Activated CD4-positive, alpha-beta memory T cell treated with anti-CD3 and anti-CD28 coated beads, Interleukin-2, amount 10 ng/mL, durations not matched to agents 7 days and 5 days (primary cell): Measurements from ENCODE around the gene GTF3A. TPM values are rescaled to one million over a fixed set of nuclear protein-coding genes. Genes with fewer than 3 reads are reported as not detected.
A peak's percentile ranks its signal among the peaks of the same experiment; 100 is the strongest.

Experiments
- CTCF ChIA-PET: fragments of 350-600 bp; sonication (Branson Sonifier 250); formaldehyde crosslinking; loops from one replicate; lab custom pipeline; 2021; ENCODE audit warnings: antibody characterized with exemption, inconsistent platforms; lab: Charles Lee
- POLR2A ChIA-PET: fragments of 350-600 bp; sonication (Branson Sonifier 250); formaldehyde crosslinking; loops from one replicate; lab custom pipeline; 2021; ENCODE audit warnings: antibody characterized with exemption; lab: Charles Lee
- DNase-seq: peaks from one replicate; pipeline ENCODE4 v3.0.0-alpha.2; 2020
- H3K27ac Mint-ChIP-seq: one replicate; pipeline ENCODE4 v1.8.0; 2021; ENCODE audit warnings: mild to moderate bottlenecking, mixed read lengths
- H3K27me3 Mint-ChIP-seq: one replicate; pipeline ENCODE4 v1.8.0; 2021; ENCODE audit warnings: mixed read lengths
- H3K36me3 Mint-ChIP-seq: one replicate; pipeline ENCODE4 v1.8.0; 2021; ENCODE audit warnings: low read depth, mixed read lengths
- H3K4me1 Mint-ChIP-seq: one replicate; pipeline ENCODE4 v1.8.0; 2021; ENCODE audit warnings: mixed read lengths
- H3K4me3 Mint-ChIP-seq: one replicate; pipeline ENCODE4 v1.8.0; 2021; ENCODE audit warnings: mild to moderate bottlenecking, mixed read lengths
- H3K9me3 Mint-ChIP-seq: one replicate; pipeline ENCODE4 v1.8.0; 2021; ENCODE audit warnings: mixed read lengths
- total RNA-seq, 2 experiments: library from RNA; stranded (reverse); gene quantifications; one replicate each; pipeline ENCODE4 v1.2.3, GENCODE V29; 2021

Gene GTF3A
- total RNA-seq, 2 experiments from 2014 or later: 187 to 189 TPM

DNA sequence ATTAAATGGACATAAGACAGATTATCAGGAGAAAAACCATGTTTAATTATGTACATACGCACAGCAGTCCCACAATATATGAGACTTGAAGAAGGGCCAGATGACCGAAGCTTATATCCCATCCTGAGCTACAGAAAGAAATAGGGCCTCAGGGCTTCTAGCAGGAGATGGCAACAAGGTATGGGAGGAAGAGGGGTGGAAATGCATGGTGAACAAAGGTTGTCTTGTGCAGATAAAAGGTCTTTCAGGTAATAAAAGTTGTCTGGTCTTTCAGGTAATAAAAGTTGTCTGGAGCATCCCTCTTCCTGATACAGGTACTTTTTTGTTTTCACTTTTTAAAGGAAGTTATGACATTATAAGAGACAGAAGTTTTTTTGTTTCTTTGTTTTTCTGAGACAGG is 15.4 kb upstream of the GTF3A start:
- POLR2A ChIA-PET: interaction anchor here (1.7 kb wide), 1 partner anchor 15 kb away, joined by 7 read pairs; the partner anchor contains the start of gene GTF3A
- no peak overlapping the region for H3K4me3 Mint-ChIP-seq
- DNase-seq: no peak

GRCh38 chr13:27411341-27411740 is 13.1 kb upstream of the GTF3A start:
- ChIA-PET POLR2A (interaction anchor here (1.3 kb wide), 1 partner anchor 15 kb away, joined by 3 read pairs; no protein-coding TSS in a partner anchor), CTCF (interaction anchor here (1.3 kb wide), 1 partner anchor 14 kb away, joined by 5 read pairs; no protein-coding TSS in a partner anchor)
- DNase-seq: no peak
- peaks cover 3% of the 10 kb centered on the region for H3K4me1 Mint-ChIP-seq
- H3K9me3 Mint-ChIP-seq: no peaks in the 10 kb centered on the region
- peaks cover 55% of the 10 kb centered on the region for H3K27me3 Mint-ChIP-seq
- H3K36me3 Mint-ChIP-seq: no peaks in the 10 kb centered on the region
- no peak overlapping the region for H3K27ac Mint-ChIP-seq
- H3K4me3 Mint-ChIP-seq: no peak overlapping the region

More for the DNA sequence above, 15.4 kb upstream of the GTF3A start:
- Mint-ChIP-seq H3K27me3 (peaks cover 43% of the 10 kb centered on the region), H3K9me3 (no peaks in the 10 kb centered on the region), H3K4me1 (peaks cover 5% of the 10 kb centered on the region), H3K27ac (no peak overlapping the region), H3K36me3 (no peaks in the 10 kb centered on the region)
- CTCF ChIA-PET: interaction anchor here (1.5 to 1.6 kb wide), 2 partner anchors 17 to 417 kb away, joined by 5 to 10 read pairs; no protein-coding TSS in a partner anchor

GRCh38 chr13:27415116-27415515 is 9.3 kb upstream of the GTF3A start:
- DNase-seq: no peak
- Mint-ChIP-seq H3K9me3 (no peaks in the 10 kb centered on the region), H3K27ac (no peak overlapping the region), H3K36me3 (no peaks in the 10 kb centered on the region), H3K4me1 (peaks cover 5% of the 10 kb centered on the region), H3K27me3 (peaks cover 36% of the 10 kb centered on the region), H3K4me3 (no peak overlapping the region)
- POLR2A ChIA-PET: interaction anchor here (1.5 to 1.6 kb wide), 2 partner anchors 11 to 35 kb away, joined by 3 to 5 read pairs; partner anchors contain the start of gene MTIF3
- CTCF ChIA-PET: interaction anchor here (1.2 to 1.3 kb wide), 2 partner anchors 356 to 412 kb away, joined by 3 read pairs; no protein-coding TSS in a partner anchor

GRCh38 chr13:27419328-27419727 is 5.1 kb upstream of the GTF3A start:
- ChIA-PET CTCF (no interaction called here), POLR2A (interaction anchor here (1.0 kb wide), 1 partner anchor 31 kb away, joined by 7 read pairs; the partner anchor contains the start of gene MTIF3)
- Mint-ChIP-seq H3K36me3 (no peaks in the 10 kb centered on the region), H3K4me1 (peaks cover 16% of the 10 kb centered on the region), H3K27me3 (peaks cover 14% of the 10 kb centered on the region), H3K4me3 (no peak overlapping the region), H3K9me3 (no peaks in the 10 kb centered on the region), H3K27ac (no peak overlapping the region)
- no peak for DNase-seq

DNA sequence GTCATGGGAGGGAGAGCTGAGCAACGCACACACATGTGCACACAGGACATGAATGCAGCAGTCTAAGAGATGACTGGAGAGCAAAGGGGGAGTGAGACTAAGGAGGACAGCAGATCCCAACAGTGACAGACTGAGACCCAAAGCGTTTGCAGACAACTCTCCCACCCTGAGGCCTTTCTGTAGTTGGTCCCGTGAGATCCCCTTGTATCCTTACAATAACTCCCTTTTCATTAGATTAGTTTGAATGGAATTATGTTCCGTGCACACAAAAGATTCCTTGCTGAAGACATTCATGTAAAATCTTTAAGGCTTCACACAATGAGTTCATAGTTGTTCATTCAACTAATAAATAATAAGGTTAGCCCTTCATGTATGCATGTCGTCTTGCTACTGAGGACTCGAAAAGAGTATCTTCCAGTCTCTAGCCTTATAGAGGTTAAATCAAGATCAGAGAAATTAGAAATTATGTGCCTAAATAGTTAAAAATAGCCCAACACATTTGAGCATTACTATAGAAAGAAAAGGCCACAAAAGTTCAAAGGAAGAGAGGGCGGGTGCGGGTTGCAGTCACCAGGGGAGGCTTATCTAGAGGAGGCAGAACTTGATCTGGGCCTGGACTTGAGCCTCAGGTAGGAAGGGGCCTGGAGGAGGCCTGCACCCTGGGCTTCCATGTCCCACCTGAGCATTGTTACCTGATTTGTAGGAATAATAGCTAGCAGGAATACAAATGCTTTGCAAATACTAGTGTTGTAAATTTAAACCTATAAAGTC is 3.1 kb upstream of the GTF3A start:
- CTCF ChIA-PET: no interaction called here
- no peak overlapping the region for H3K27ac Mint-ChIP-seq

GRCh38 chr13:27423333-27423732 is 1.1 kb upstream of the GTF3A start:
- DNase-seq: no peak
- Mint-ChIP-seq H3K4me3 (peak overlapping the region; percentile 51), H3K36me3 (peaks cover 29% of the 10 kb centered on the region), H3K9me3 (no peaks in the 10 kb centered on the region), H3K27ac (no peak overlapping the region), H3K4me1 (peaks cover 35% of the 10 kb centered on the region), H3K27me3 (no peaks in the 10 kb centered on the region)
- POLR2A ChIA-PET: interaction anchor here (0.8 to 6.5 kb wide), 5 partner anchors 9 to 1236 kb away, joined by 3 to 351 read pairs (median 3); partner anchors contain the start of genes MTIF3 and POMP
- CTCF ChIA-PET: no interaction called here

More for the DNA sequence above, 3.1 kb upstream of the GTF3A start:
- DNase-seq: no peak
- Mint-ChIP-seq H3K36me3 (peaks cover 9% of the 10 kb centered on the region), H3K4me3 (no peak overlapping the region), H3K9me3 (no peaks in the 10 kb centered on the region), H3K27me3 (peaks cover 3% of the 10 kb centered on the region), H3K4me1 (peaks cover 19% of the 10 kb centered on the region)
- POLR2A ChIA-PET: interaction anchor here (1.6 kb wide), 1 partner anchor 28 kb away, joined by 6 read pairs; the partner anchor contains the start of gene MTIF3

GRCh38 chr13:27425158-27425917 is 919 bp downstream of the GTF3A start:
- POLR2A ChIA-PET: interaction anchor here (0.7 to 6.5 kb wide), 28 partner anchors 9 to 714 kb away, joined by 3 to 351 read pairs (median 4); partner anchors contain the start of genes LNX2, MTIF3, POLR1D and RPL21
- peaks cover 41% of the 10 kb centered on the region for H3K4me1 Mint-ChIP-seq
- CTCF ChIA-PET: interaction anchor here (0.8 to 4.3 kb wide), 15 partner anchors 14 to 405 kb away, joined by 3 to 47 read pairs (median 5); partner anchors contain the start of genes LNX2, MTIF3 and POLR1D
- no peaks in the 10 kb centered on the region for H3K9me3 Mint-ChIP-seq
- DNase-seq: no peak
- H3K27me3 Mint-ChIP-seq: no peaks in the 10 kb centered on the region
- H3K4me3 Mint-ChIP-seq: peak overlapping the region; percentile 80
- H3K36me3 Mint-ChIP-seq: peaks cover 35% of the 10 kb centered on the region
- peak overlapping the region; percentile 96 for H3K27ac Mint-ChIP-seq

- Mint-ChIP-seq H3K36me3 (peaks cover 43% of the 10 kb centered on the region), H3K27ac (peak overlapping the region; percentile 96), H3K4me1 (peaks cover 49% of the 10 kb centered on the region), H3K27me3 (no peaks in the 10 kb centered on the region), H3K9me3 (no peaks in the 10 kb centered on the region), H3K4me3 (peak overlapping the region; percentile 80)
- ChIA-PET CTCF (interaction anchor here (0.8 to 4.3 kb wide), 15 partner anchors 15 to 404 kb away, joined by 3 to 47 read pairs (median 5); partner anchors contain the start of genes LNX2, MTIF3 and POLR1D), POLR2A (interaction anchor here (0.7 to 6.5 kb wide), 26 partner anchors 9 to 713 kb away, joined by 3 to 351 read pairs (median 4); partner anchors contain the start of genes LNX2, MTIF3, POLR1D and RPL21)
- peak; percentile 87 for DNase-seq
Observed at GRCh38 chr13:27425918-27426630, 1.7 kb downstream of the GTF3A start.

GRCh38 chr13:27427641-27428040 is 3.2 kb downstream of the GTF3A start:
- ChIA-PET CTCF (interaction anchor here (2.5 to 4.3 kb wide), 4 partner anchors 17 to 193 kb away, joined by 7 to 47 read pairs (median 20); partner anchors contain the start of genes LNX2 and MTIF3), POLR2A (interaction anchor here (1.1 to 6.5 kb wide), 6 partner anchors 13 to 295 kb away, joined by 3 to 351 read pairs (median 50); partner anchors contain the start of genes LNX2, MTIF3 and POLR1D)
- Mint-ChIP-seq H3K4me3 (peak overlapping the region; percentile 80), H3K4me1 (peaks cover 63% of the 10 kb centered on the region), H3K27ac (peak overlapping the region; percentile 96), H3K9me3 (no peaks in the 10 kb centered on the region), H3K27me3 (no peaks in the 10 kb centered on the region), H3K36me3 (peaks cover 57% of the 10 kb centered on the region)
- no peak for DNase-seq

- H3K36me3 Mint-ChIP-seq: peaks cover 62% of the 10 kb centered on the region
- DNase-seq: no peak
- H3K27ac Mint-ChIP-seq: peak overlapping the region; percentile 96
- H3K4me1 Mint-ChIP-seq: peaks cover 66% of the 10 kb centered on the region
- no peaks in the 10 kb centered on the region for H3K9me3 Mint-ChIP-seq
- ChIA-PET CTCF (interaction anchor here (2.5 to 4.3 kb wide), 4 partner anchors 17 to 192 kb away, joined by 7 to 47 read pairs (median 20); partner anchors contain the start of genes LNX2 and MTIF3), POLR2A (interaction anchor here (1.2 to 6.5 kb wide), 5 partner anchors 12 to 296 kb away, joined by 3 to 351 read pairs (median 76); partner anchors contain the start of genes LNX2, MTIF3 and POLR1D)
- H3K27me3 Mint-ChIP-seq: no peaks in the 10 kb centered on the region
- peak overlapping the region; percentile 80 for H3K4me3 Mint-ChIP-seq
Observed at GRCh38 chr13:27428160-27428559, 3.7 kb downstream of the GTF3A start.

DNA sequence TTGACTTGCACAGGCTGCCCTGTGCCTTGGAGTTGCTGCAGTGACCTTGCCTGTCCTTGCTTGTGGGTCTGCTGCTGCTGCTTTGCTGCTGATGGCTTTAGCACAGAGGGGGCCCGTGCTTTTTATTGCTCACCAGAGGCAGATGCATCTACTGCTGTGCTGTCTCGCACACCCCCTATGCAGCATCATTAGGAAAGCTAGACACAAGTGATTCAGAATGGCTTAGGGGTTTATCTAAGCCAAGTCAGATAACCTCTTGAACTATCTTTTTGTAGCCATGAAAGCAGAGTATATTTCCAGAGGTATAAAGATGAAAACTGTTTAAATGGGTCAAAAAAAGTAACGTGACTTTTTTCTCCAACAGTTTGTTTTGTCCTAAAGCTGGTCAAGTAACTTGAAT is 7.8 kb downstream of the GTF3A start:
- Mint-ChIP-seq H3K27ac (peak overlapping the region; percentile 77), H3K4me3 (peak overlapping the region; percentile 15), H3K9me3 (no peaks in the 10 kb centered on the region), H3K36me3 (peaks cover 79% of the 10 kb centered on the region), H3K27me3 (no peaks in the 10 kb centered on the region), H3K4me1 (peaks cover 57% of the 10 kb centered on the region)
- no peak for DNase-seq
- CTCF ChIA-PET: interaction anchor here (0.8 to 1.2 kb wide), 2 partner anchors 13 to 16 kb away, joined by 3 to 5 read pairs; no protein-coding TSS in a partner anchor
- POLR2A ChIA-PET: interaction anchor here (0.8 to 1.8 kb wide), 4 partner anchors 12 to 17 kb away, joined by 3 to 9 read pairs (median 4); no protein-coding TSS in a partner anchor
